ENCODE data around the gene TMEM129. TPM values are rescaled to one million over a fixed set of nuclear protein-coding genes. Genes with fewer than 3 reads are reported as not detected.

TMEM129 gene
- total and polyA plus RNA-seq, 10 of the 15 experiments (the other 5 are each of a cell fraction or from before 2014, with no cell fraction given) = 0.19 to 24.9 (median 13.2) TPM

DNA sequence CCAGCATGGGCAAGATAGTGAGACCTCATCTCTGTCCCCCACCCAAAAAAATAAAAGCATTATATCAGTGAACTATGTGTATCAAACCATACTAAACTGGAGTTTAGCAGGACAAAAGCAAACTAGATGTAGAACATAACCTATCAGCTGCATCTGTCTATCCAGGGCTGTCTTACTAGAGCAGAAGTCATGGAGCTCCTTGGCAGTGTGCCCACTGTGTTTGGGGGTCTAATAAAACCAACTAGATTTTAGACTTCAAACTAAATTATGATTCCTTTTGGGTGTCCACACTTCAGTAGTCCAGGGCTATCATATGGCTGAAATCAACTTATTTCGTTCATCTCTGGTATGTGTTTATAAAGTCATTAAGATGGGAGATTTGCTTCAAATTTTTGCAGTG is 17.3 kb downstream of the TMEM129 start:
- Histone ChIP-seq H3K79me2 (ENCODE audit: control insufficient read depth, insufficient read depth, low read length) (peaks cover 64% of the 10 kb centered on the region), H3K4me1 (ENCODE audit: control insufficient read depth, insufficient read depth, low read length) (no peaks in the 10 kb centered on the region; the same call in 1 of the 2 replicates), H3K36me3 (ENCODE audit: control insufficient read depth in 2 of 2, insufficient read depth in 2 of 2, low read length in 1 of 2) (peaks cover 8 to 31% of the 10 kb centered on the region in 2 experiments), H3K27me3 (replicated peaks in 1 of 2; ENCODE audit: control insufficient read depth in 2 of 2, insufficient read depth in 2 of 2, low read length in 1 of 2) (no peaks in the 10 kb centered on the region), H3K9me3 (replicated peaks; ENCODE audit: control insufficient read depth, insufficient read depth, low read length) (no peaks in the 10 kb centered on the region), H3K9ac (ENCODE audit: control insufficient read depth, insufficient read depth, low read length) (no peak overlapping the region), H3K4me3 (no peak overlapping the region), H3K27ac (ENCODE audit: control insufficient read depth, insufficient read depth) (no peak overlapping the region), H3K4me2 (ENCODE audit: control insufficient read depth, insufficient read depth) (no peak overlapping the region), H4K20me1 (ENCODE audit: control insufficient read depth, insufficient read depth) (no peaks in the 10 kb centered on the region), H2AFZ (ENCODE audit: control insufficient read depth, low read depth, low read length) (no peak overlapping the region)
- SMC1A ChIA-PET (ENCODE audit: uncharacterized antibody, unreplicated experiment) = interaction anchor here (1.7 kb wide), 2 partner anchors 10 to 17 kb away, joined by 3 to 7 read pairs; partner anchors contain the start of genes TACC3 and TMEM129
- ATAC-seq (no peak), FAIRE-seq (no peak), DNase-seq (ENCODE audit: low read depth, low spot score) (no peak)
- BruUV-seq (replicated peaks) = no TSS peak
- 100% methylated on average over 1 of the region's 1 CpG for WGBS (ENCODE audit: insufficient coverage, insufficient replicate concordance, low lambda C conversion rate, missing lambda C conversion rate)
- RAD21 ChIA-PET (ENCODE audit: unreplicated experiment) = interaction anchor here (0.8 to 1.5 kb wide), 2 partner anchors 10 kb away, joined by 3 to 5 read pairs; no protein-coding TSS in a partner anchor
- intact Hi-C loops (cut with micrococcal nuclease; ENCODE audit: unreplicated experiment) (no loop called here), in situ Hi-C loops (cut with MboI) (no loop called here)
- no peak for TF ChIP-seq FOS (IDR thresholded peaks at IDR 0.05; ENCODE audit: borderline replicate concordance, extremely low read depth, insufficient read length)
- TF ChIP-seq, protein P1, sequence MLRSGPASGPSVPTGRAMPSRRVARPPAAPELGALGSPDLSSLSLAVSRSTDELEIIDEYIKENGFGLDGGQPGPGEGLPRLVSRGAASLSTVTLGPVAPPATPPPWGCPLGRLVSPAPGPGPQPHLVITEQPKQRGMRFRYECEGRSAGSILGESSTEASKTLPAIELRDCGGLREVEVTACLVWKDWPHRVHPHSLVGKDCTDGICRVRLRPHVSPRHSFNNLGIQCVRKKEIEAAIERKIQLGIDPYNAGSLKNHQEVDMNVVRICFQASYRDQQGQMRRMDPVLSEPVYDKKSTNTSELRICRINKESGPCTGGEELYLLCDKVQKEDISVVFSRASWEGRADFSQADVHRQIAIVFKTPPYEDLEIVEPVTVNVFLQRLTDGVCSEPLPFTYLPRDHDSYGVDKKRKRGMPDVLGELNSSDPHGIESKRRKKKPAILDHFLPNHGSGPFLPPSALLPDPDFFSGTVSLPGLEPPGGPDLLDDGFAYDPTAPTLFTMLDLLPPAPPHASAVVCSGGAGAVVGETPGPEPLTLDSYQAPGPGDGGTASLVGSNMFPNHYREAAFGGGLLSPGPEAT (IDR thresholded peaks at IDR 0.05; ENCODE audit: low read depth) = no peak
- no peak for TF ChIP-seq CHD2 (IDR thresholded peaks at IDR 0.05; ENCODE audit: borderline replicate concordance, low read depth, low read length)
- TF ChIP-seq, protein P2, sequence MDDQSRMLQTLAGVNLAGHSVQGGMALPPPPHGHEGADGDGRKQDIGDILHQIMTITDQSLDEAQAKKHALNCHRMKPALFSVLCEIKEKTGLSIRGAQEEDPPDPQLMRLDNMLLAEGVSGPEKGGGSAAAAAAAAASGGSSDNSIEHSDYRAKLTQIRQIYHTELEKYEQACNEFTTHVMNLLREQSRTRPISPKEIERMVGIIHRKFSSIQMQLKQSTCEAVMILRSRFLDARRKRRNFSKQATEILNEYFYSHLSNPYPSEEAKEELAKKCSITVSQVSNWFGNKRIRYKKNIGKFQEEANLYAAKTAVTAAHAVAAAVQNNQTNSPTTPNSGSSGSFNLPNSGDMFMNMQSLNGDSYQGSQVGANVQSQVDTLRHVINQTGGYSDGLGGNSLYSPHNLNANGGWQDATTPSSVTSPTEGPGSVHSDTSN (IDR thresholded peaks at IDR 0.05; ENCODE audit: insufficient replicate concordance, low read depth, low read length) = no peak
- no peak for TF ChIP-seq TAF1 (IDR thresholded peaks at IDR 0.05; ENCODE audit: borderline replicate concordance, low read depth, low read length)
- TF ChIP-seq DPF2 (IDR thresholded peaks at IDR 0.05) = no peak
- TF ChIP-seq, protein P3, sequence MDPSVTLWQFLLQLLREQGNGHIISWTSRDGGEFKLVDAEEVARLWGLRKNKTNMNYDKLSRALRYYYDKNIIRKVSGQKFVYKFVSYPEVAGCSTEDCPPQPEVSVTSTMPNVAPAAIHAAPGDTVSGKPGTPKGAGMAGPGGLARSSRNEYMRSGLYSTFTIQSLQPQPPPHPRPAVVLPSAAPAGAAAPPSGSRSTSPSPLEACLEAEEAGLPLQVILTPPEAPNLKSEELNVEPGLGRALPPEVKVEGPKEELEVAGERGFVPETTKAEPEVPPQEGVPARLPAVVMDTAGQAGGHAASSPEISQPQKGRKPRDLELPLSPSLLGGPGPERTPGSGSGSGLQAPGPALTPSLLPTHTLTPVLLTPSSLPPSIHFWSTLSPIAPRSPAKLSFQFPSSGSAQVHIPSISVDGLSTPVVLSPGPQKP (IDR thresholded peaks at IDR 0.05; ENCODE audit: low read depth, low read length) = no peak
- no peak for TF ChIP-seq MTA3 (IDR thresholded peaks at IDR 0.05; ENCODE audit: borderline replicate concordance, low read length)
- TF ChIP-seq SP1 (IDR thresholded peaks at IDR 0.05; ENCODE audit: low read depth, low read length) = no peak
- TF ChIP-seq CEBPB (IDR thresholded peaks at IDR 0.05; ENCODE audit: borderline replicate concordance in 1 of 2, low read depth in 2 of 2, low read length in 2 of 2) = no peak
- no peak for TF ChIP-seq IKZF2 (IDR thresholded peaks at IDR 0.05)
- TF ChIP-seq, protein P4, sequence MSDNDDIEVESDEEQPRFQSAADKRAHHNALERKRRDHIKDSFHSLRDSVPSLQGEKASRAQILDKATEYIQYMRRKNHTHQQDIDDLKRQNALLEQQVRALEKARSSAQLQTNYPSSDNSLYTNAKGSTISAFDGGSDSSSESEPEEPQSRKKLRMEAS (IDR thresholded peaks at IDR 0.05; ENCODE audit: low read depth, low read length) = no peak
- TF ChIP-seq, protein P5, sequence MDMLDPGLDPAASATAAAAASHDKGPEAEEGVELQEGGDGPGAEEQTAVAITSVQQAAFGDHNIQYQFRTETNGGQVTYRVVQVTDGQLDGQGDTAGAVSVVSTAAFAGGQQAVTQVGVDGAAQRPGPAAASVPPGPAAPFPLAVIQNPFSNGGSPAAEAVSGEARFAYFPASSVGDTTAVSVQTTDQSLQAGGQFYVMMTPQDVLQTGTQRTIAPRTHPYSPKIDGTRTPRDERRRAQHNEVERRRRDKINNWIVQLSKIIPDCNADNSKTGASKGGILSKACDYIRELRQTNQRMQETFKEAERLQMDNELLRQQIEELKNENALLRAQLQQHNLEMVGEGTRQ (IDR thresholded peaks at IDR 0.05; ENCODE audit: borderline replicate concordance, low read depth, low read length) = no peak
- CTCF ChIA-PET = interaction anchor here (1.5 to 16.2 kb wide), 2 partner anchors 11 to 23 kb away, joined by 5 to 258 read pairs; no protein-coding TSS in a partner anchor
- POLR2A ChIA-PET = interaction anchor here (1.2 kb wide), 1 partner anchor 20 kb away, joined by 3 read pairs; no protein-coding TSS in a partner anchor

All from GM12878 (cell line).